HEK293 (cell line): ENCODE measurements around the gene SDE2.

Experiments used
- MZF1 ChIP-seq: fragments of 450-650 bp; formaldehyde crosslinking; IDR thresholded peaks from 2 replicates; pipeline ENCODE4 v1.5.1; 2017; ENCODE audit warnings: missing biosample characterization, missing genetic modification characterization, borderline replicate concordance
- RBAK ChIP-seq: fragments of 450-650 bp; formaldehyde crosslinking; IDR thresholded peaks from 2 replicates; pipeline ENCODE4 v1.5.1; 2016; ENCODE audit warnings: missing biosample characterization, missing genetic modification characterization
- SP2 ChIP-seq: fragments of 450-650 bp; formaldehyde crosslinking; IDR thresholded peaks from 2 replicates; pipeline ENCODE4 v1.5.1; 2016; ENCODE audit warnings: missing biosample characterization, missing genetic modification characterization
- ZBTB17 ChIP-seq: fragments of 450-650 bp; formaldehyde crosslinking; IDR thresholded peaks from 2 replicates; pipeline ENCODE4 v1.5.1; 2016; ENCODE audit warnings: missing biosample characterization, missing genetic modification characterization
- ZNF549 ChIP-seq: fragments of 450-650 bp; IDR thresholded peaks from 2 replicates; pipeline ENCODE4 v1.5.1; 2018; ENCODE audit warnings: missing biosample characterization, missing genetic modification characterization, mild to moderate bottlenecking, inconsistent platforms, moderate library complexity
- ZNF777 ChIP-seq: fragments of 450-650 bp; formaldehyde crosslinking; IDR thresholded peaks from 2 replicates; pipeline ENCODE4 v1.5.1; 2017; ENCODE audit warnings: missing biosample characterization, missing genetic modification characterization, borderline replicate concordance
- TF ChIP-seq, protein P1 (sequence below): fragments of 450-650 bp; formaldehyde crosslinking; optimal IDR thresholded peaks from 2 replicates; pipeline ENCODE3; 2016; ENCODE audit warnings: missing biosample characterization, mild to moderate bottlenecking, missing genetic modification characterization
- TF ChIP-seq, protein P2 (sequence below): fragments of 450-650 bp; formaldehyde crosslinking; IDR thresholded peaks from 2 replicates; pipeline ENCODE4 v1.5.1; 2016; ENCODE audit warnings: missing biosample characterization, missing genetic modification characterization
- TF ChIP-seq, protein P3 (sequence below): fragments of 450-650 bp; formaldehyde crosslinking; IDR thresholded peaks from 2 replicates; pipeline ENCODE4 v1.5.1; 2016; ENCODE audit warnings: missing biosample characterization, missing genetic modification characterization

DNA sequence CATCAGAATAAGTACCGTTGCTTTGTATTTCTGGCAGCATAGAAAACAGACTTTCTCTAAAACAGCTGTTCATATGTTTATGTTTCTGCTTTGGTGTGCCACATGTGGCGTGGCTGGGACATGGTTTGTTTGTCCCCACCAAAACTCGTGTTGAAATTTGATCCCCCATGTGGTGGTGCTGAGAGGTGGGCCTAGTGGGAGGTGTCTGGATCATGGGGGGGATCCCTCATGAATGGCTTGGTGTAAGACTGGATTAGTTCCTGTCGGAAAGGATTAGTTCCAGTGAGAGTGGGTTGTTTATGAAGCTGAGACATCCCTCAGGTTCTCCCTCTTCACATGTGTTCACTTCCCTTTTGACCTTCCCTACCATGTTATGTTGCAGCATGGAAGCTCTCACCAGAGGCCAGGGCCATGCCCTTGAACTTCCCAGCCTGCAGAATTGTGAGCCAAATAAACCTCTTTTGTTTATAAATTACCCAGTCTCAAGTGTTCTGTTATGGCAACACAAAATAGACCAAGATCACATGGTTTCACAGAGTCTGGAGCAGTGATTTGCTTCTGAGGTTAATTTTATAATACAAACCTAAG lies 45.5 kb upstream of the SDE2 start:
- TF ChIP-seq ZNF777 (tag by site-specific recombination) = no peak
- TF ChIP-seq, protein P1, sequence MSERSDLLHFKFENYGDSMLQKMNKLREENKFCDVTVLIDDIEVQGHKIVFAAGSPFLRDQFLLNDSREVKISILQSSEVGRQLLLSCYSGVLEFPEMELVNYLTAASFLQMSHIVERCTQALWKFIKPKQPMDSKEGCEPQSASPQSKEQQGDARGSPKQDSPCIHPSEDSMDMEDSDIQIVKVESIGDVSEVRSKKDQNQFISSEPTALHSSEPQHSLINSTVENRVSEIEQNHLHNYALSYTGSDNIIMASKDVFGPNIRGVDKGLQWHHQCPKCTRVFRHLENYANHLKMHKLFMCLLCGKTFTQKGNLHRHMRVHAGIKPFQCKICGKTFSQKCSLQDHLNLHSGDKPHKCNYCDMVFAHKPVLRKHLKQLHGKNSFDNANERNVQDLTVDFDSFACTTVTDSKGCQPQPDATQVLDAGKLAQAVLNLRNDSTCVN (tag by site-specific recombination) = no peak
- TF ChIP-seq MZF1 (tag by site-specific recombination) = no peak
- TF ChIP-seq ZBTB17 (tag by site-specific recombination) = no peak
- TF ChIP-seq, protein P2, sequence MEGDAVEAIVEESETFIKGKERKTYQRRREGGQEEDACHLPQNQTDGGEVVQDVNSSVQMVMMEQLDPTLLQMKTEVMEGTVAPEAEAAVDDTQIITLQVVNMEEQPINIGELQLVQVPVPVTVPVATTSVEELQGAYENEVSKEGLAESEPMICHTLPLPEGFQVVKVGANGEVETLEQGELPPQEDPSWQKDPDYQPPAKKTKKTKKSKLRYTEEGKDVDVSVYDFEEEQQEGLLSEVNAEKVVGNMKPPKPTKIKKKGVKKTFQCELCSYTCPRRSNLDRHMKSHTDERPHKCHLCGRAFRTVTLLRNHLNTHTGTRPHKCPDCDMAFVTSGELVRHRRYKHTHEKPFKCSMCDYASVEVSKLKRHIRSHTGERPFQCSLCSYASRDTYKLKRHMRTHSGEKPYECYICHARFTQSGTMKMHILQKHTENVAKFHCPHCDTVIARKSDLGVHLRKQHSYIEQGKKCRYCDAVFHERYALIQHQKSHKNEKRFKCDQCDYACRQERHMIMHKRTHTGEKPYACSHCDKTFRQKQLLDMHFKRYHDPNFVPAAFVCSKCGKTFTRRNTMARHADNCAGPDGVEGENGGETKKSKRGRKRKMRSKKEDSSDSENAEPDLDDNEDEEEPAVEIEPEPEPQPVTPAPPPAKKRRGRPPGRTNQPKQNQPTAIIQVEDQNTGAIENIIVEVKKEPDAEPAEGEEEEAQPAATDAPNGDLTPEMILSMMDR = no peak
- TF ChIP-seq, protein P3, sequence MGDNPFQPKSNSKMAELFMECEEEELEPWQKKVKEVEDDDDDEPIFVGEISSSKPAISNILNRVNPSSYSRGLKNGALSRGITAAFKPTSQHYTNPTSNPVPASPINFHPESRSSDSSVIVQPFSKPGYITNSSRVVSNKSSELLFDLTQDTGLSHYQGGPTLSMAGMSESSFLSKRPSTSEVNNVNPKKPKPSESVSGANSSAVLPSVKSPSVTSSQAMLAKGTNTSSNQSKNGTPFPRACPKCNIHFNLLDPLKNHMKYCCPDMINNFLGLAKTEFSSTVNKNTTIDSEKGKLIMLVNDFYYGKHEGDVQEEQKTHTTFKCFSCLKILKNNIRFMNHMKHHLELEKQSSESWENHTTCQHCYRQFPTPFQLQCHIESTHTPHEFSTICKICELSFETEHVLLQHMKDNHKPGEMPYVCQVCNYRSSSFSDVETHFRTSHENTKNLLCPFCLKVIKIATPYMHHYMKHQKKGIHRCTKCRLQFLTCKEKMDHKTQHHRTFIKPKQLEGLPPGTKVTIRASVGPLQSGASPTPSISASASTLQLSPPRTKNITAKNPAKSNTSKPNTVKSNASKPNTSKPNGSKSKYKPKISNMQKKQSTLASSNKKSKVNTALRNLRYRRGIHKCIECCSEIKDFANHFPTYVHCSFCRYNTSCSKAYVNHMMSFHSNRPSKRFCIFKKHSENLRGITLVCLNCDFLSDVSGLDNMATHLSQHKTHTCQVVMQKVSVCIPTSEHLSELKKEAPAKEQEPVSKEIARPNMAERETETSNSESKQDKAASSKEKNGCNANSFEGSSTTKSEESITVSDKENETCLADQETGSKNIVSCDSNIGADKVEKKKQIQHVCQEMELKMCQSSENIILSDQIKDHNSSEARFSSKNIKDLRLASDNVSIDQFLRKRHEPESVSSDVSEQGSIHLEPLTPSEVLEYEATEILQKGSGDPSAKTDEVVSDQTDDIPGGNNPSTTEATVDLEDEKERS (tag by site-specific recombination) = no peak
- TF ChIP-seq ZNF549 (tag by site-specific recombination) = no peak
- TF ChIP-seq SP2 = no peak
- TF ChIP-seq RBAK (tag by site-specific recombination) = no peak
